GM18505 (cell line): ENCODE results near the gene ZSCAN10.

Experiments used
- ATAC-seq: cut with Tn5 transposase; IDR thresholded peaks from one replicate; pipeline ENCODE4 v1.9.1; 2021; ENCODE audit not compliant: unreplicated experiment
- POLR2A ChIP-seq: IDR thresholded peaks from 4 replicates; pipeline ENCODE4 v1.6.1; 2011; ENCODE audit warnings: borderline replicate concordance; ENCODE audit not compliant: insufficient read depth, insufficient read length; ENCODE audit errors: extremely low read depth

ZSCAN10 gene

DNA sequence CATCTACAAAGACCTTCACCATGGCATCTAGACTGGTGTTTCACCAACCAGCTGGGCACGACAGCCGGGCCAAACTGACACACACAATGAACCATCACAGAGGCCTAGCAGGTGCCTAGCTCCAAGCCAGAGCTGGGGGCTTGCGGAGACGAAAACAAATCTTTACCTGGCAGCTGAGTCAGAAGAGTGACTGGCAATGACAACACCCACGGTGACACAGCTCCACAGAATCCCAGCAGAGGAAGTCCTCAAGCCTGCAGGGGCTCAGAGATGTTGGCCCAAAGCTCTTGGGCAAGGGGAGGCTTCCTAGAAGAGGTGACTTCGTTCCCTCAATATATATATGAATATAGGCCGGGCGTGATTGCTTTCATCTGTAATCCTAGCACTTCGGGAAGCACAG, 47.6 kb downstream of the ZSCAN10 start:
- TF ChIP-seq POLR2A = no peak
- no peak for ATAC-seq

DNA sequence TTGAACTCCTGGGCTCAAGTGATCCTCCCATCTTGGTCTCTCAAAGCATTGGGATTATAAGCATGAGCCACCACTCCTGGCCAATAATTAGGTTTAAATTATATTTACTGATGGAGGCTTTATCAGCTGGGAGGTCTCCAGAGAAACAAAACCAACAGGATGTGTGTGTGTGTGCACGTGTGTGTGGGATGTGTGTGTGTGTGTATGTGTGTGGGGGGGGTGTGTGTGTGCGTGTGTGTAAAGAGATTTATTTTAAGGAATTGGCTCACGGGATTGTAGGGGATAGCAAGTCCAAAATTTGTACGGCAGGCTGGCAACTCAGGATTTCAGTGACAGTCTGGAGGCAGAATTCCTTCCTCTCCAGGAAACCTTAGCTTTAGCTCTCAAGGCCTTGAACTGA, 48.1 kb downstream of the ZSCAN10 start:
- ATAC-seq = no peak

GRCh38 chr16:3050487-3050886, 48.6 kb downstream of the ZSCAN10 start:
- TF ChIP-seq POLR2A = no peak
- no peak for ATAC-seq

More for the DNA sequence above, 48.1 kb downstream of the ZSCAN10 start:
- no peak for TF ChIP-seq POLR2A

- no peak for TF ChIP-seq POLR2A
- ATAC-seq = no peak
Observed at GRCh38 chr16:3049921-3050481, 49.1 kb downstream of the ZSCAN10 start.

DNA sequence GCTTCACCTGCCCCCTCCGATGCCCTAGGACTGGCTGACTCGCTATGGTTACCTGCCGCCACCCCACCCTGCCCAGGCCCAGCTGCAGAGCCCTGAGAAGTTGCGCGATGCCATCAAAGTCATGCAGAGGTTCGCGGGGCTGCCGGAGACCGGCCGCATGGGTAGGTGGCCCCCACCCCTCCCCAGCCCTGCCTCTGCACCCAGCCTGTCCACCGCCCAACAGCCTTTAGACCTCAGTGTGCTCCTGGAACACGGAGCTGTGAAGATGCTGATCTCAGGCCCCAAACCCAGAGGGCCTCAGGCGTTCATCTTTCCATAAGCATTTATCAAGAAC, 51.7 kb downstream of the ZSCAN10 start:
- ATAC-seq = no peak
- no peak for TF ChIP-seq POLR2A

DNA sequence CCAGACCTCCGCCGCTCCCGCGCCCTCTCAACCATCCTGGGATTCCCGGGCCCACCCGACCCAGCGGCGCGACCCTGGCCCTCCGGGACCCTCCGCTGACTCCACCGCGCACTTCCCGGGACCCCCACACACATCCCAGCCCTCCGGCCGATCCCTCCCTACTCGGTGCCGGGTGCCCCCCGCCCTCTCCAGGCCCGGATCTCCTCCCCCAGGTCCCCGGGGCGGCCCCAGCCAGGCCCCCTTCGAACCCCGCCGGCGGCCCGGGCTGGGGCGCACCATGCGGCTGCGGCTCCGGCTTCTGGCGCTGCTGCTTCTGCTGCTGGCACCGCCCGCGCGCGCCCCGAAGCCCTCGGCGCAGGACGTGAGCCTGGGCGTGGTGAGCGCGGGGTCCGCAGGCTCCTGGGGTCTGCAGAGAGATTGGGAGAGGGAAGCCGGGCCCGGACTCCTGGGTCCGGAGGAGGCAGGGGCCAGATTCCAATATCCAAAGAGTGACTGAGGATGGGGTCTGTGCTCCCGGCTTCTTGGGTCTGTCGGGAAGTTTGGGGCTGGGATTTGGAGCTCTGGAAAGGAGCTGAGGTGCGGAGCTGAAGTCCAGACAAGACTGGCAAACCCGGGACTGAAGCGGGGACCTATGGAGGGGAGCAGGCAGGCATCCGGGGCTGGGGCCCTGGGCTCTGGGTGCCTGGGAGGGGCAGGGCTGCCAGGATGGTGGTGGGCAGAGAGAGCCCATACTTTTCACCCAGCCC, 52.3 kb downstream of the ZSCAN10 start:
- TF ChIP-seq POLR2A = no peak
- no peak for ATAC-seq

DNA sequence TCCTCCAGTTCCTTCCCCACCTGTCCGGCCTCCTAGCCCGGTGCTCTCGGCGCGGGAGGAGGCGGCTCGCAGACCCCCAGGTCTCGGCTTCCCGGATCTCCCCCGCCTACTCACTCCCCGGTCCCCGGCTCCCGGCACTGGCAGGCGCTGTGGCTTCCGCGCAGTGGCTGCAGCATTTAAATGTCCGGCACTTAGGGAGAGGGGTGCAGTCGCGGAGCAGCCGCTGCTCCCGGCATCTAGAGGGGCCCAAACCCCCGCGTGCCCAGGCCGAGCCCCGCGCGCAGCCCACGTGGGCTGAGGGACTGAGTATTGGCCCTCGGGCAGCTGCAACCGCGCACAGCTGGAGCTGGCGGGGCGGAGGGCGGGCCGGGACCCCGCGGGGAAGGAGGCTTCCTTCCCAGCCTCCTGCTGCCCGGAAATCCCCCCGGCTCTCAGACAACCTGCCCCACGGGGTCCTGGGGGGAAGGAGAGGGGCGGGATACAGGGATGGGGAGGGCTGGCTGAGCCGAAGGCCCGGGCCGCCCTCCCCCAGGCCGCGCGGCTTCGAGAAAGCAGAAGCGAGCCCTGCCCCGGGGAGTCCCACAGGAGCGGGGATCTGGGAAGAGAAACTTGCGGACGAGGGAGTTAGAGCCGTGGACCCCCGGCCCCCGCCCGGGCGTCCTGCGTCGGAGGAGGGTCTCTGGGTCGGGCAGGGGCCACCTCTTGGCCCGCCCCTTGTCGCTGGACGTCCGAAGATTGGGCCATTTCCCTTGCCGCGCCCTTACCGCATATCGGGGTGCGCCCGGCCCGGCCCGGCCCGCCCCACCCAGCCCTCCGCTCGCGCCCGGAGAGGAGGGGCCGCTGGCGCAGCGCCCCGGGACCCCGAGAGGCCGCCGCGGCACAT, 53.1 kb downstream of the ZSCAN10 start, which contains the start of gene MMP25:
Gene MMP25, plus strand, starts transcription at position 804 of the 883 bp plus-strand sequence. CDS start 357 bp downstream, outside the sequence.
- ATAC-seq = no peak
- TF ChIP-seq POLR2A = no peak

DNA sequence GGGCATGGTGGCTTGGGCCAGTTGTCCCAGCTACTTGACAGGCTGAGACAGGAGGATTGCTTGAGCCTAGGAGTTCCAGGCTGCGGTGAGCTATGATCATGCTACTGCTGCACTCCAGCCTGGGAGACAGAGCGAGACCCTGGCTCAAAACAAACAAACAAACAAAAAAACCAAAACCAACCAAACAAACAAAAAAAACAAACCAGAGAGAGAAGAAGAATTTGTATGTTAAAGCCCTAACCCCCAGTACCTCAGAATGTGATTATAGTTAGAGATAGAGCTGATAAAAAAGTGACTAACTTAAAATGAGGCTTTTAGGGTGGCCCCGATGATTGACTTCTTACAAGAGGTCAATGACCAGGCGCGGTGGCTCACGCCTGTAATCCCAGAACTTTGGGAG, 54.4 kb downstream of the ZSCAN10 start:
- no peak for ATAC-seq

GRCh38 chr16:3042376-3042775, 56.7 kb downstream of the ZSCAN10 start:
- TF ChIP-seq POLR2A = no peak
- no peak for ATAC-seq

More for the DNA sequence above, 54.4 kb downstream of the ZSCAN10 start:
- TF ChIP-seq POLR2A = no peak

- TF ChIP-seq POLR2A = no peak
- ATAC-seq = no peak
Observed at GRCh38 chr16:3038896-3039295, 60.2 kb downstream of the ZSCAN10 start.
